Measurements from ENCODE around the gene RBM33.

The RBM33 gene

DNA sequence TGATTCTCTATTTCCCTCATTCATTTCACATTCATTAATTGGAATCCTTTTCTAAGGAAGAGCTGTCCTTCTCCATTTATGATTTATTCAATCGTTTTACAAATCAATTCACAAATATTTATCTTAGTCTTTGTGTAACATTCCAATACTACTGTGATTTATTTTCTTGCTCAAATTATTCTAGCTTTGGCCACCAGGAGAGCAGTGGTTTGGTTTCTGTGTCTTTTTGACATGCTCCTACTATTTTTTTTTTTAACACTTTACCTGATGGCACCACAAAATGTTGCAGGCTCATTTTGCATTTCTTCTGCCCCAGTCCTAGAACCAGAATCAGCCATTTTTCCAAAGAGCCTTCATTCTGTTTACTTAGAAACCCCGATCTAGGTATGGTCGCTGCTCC is 13.3 kb upstream of the RBM33 start:
- no peak for DNase-seq

- DNase-seq = no peak
Observed at GRCh38 chr7:155635817-155636216, 8.6 kb upstream of the RBM33 start.

DNA sequence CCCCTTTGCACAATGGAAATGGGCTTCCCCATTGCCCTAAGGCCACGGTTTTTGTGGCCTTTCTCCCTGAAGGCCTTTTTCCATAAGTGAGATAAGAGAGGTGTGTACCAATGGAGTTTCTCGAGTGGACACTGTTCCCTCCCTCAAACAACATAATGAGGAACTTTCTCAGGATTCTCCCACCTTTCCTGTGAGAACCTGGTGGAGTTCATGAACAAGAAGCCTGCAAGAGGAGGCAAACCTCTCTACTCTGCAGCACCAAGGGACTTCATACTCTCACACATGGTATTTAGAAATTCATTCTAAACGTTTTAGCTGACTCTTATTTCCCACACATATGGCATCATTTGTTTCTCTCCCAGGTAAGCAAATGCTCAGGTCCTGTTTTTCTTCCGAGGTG is 7.3 kb upstream of the RBM33 start:
- no peak for DNase-seq

DNA sequence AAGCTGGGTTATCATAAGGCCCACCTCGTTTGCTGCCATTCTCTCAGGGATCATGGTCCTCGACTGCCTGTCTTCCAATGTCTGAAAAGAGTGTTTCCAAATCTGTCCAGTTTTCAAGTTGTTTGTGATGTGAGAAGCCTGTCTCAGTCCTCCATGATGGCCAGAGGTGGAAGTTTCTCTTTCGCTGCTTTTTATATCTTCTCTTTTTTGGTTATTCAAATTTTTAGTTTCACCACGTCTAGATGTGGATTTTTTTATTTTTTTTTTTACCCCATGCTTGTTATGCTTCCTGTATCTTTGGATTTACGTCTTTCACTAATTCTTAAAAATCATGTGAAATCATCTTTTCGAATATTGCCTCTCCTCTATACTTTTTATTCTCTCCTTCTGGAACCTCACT is 6.1 kb upstream of the RBM33 start:
- no peak for DNase-seq

DNA sequence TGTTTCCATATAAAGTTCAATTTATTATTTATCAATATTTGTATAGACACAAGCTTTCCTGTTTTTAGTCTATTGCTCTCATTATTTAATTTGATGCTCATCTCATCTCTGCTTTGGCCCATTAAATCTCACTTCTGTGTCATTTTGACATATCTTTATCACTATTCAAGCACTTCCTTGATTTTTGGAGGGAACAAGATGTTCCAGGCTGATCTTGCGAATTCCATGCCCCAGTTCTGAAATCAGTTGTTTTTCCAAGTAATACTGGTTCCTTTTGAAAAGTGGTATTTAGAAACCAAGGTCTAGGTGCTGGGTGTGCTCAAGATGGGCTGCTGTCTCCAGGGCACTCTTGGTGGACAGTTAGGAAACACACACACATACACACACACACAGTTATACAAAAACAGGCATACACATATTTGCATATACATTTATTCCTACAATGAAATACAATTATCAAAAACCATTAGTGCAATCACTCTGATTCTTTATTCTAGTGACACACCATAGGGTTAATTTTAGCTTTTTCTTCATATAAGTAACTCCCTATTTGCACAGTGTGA is 4.4 kb upstream of the RBM33 start:
- no peak for DNase-seq

- no peak for DNase-seq
Observed at GRCh38 chr7:155640629-155641028, 3.8 kb upstream of the RBM33 start.

DNA sequence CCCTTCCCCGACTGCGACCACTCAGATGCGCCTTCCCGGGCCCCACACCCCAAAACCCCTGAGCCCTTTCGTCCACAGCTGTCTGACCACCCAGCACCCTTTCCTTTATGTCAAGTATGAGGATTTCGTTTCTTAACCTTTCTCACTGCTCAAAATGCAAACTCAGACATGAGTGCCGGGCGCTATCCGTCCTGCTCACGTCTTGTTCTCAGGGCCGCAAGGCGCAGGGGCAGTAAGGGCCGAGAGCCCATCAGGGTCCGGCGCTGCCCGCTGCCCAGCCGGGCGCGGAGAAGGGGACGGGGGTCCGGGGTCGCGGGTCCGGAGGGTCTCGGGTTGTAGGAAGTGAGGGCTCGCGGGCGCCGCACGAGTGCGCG is 670 bp upstream of the RBM33 start:
- no peak for DNase-seq

- DNase-seq = peak; percentile 44
Observed at GRCh38 chr7:155644971-155645509, 579 bp downstream of the RBM33 start.

DNA sequence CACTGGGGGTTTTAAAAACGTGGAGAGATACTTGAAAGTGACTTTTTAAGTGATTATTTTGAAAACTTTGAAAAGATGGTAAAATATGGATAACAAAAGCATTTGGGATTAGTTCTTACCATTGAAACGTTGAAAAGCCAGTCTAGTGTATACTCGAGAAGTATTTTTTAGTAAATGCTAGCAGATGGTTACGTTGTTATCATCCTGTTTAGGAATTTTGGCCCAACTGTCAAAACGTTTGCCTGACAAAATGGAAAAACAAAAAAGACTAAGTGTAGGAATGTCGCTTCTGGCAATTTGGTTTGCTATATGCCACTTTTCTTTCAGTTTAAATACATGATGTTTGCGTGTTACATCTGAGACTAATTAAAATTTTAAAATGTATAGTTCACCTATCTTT is 1.2 kb downstream of the RBM33 start:
- DNase-seq = no peak

DNA sequence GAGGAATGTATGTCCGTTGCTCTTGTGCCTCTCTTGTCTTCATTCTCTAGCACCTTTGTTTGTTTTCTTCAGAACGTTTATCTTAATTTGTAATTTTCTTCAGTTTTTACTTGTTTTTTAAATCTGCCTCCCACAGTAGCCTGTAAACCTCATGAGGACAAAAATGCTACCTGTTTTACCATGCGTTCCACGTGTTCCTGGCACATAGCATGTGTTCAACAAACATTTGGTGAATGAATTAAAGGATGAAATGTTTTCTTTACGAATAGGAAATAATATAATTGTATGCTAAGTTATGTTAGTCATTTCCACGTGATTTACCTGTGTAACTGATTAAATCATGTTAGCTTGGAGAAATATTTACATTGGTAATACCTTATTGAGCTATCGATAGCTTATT is 2.2 kb downstream of the RBM33 start:
- no peak for DNase-seq

DNA sequence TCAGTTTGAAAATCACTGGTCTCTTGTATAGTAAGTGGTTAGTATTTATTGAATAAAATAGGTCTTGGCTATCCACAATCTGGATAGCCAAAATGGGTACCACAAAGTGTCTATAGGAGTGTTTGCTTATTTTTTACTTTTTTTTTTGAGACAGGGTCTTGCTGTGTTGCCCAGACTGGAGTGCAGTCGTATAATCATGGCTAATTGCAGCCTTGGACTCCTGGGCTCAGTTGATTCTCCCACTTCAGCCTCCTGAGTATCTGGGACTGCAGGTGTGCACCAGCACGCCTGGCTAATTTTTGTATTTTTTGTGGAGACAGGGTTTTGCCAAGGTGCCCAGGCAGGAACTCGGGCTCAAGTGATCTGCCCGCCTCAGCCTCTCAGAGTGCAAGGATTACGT is 2.8 kb downstream of the RBM33 start:
- no peak for DNase-seq

GRCh38 chr7:155647734-155648133 is 3.3 kb downstream of the RBM33 start:
- no peak for DNase-seq

DNA sequence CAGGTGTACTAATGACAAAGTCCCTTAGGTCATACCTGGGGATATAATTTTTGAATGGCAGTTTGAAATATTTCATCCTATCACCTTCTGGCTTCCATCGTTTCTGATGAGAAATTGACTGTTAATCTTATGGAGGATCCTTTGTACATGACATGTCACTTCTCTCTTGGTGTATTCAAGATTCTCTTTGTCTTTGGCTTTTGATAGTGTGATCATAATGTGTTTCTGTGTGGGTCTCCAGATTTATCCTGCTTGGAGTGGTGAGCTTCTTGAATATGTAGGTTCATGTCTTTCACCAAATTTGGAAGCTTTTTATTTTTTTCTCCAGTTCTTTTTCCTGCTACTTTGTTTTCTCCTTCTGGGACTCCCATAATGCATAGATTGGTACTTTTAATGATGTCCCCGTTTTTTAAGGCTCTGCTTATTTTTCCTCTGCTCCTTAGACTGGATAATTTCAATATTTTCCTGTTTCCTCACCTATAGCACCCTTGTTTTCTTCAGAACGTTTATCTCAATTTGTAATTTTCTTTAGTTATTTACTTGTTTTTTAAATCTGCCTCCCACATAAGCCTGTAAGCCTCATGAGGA is 4.4 kb downstream of the RBM33 start:
- DNase-seq = no peak

- DNase-seq = no peak
Observed at GRCh38 chr7:155649588-155649987, 5.1 kb downstream of the RBM33 start.

GRCh38 chr7:155652156-155653114 is 8.0 kb downstream of the RBM33 start:
- no peak for DNase-seq

GRCh38 chr7:155653803-155654202 is 9.3 kb downstream of the RBM33 start:
- no peak for DNase-seq

DNA sequence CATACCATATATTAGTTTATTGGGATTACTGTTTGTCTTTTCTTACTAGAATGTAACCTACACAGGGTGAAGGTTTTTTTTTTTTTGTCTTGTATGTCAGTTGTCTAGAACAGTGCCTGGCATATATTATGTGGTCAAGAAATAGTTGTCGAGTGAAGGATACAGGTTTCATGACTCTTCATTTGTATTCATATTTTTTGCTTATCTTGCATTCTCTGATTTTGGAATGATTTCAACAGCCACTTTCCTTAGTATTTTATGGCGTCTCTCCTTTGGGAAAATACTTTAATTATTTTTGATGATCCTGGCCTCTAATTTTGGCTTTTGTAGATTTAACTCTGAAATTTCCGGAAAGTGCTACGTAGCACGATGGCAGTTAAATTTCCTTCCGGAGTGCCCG is 12.4 kb downstream of the RBM33 start:
- DNase-seq = no peak

DNA sequence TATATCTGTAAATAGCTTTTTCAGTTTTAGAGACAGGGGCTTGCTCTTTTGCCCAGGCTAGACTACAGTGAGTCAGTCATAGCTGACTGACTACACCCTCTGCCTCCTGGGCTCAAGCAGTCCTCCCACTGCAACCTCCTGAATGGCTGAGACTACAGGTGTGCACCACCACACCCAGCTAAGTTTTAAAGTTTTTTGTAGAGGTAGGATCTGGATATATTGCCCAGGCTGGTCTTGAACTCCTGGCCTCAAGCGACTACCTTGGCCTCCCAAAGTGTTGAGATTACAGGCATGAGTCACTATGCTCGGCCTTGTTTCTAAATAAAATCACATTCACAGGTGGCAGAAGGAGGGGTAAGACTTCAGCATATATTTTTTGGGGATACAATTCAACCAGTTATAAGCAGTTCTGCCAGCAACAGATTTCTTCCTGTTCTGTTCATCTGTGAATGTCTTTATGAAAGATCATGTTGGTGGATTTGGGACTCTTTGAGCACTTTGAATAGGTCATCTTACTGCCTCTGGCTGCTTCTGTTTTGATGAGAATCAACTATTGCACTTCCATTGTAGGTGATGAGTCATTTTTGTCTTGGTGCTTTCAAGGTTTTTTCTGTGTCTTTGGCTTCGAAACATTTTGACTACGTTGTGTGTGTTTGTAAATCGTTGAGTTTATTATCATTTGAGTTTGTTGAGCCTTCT is 15.7 kb downstream of the RBM33 start:
- no peak for DNase-seq

GRCh38 chr7:155660758-155661093 is 16.3 kb downstream of the RBM33 start:
- no peak for DNase-seq

DNA sequence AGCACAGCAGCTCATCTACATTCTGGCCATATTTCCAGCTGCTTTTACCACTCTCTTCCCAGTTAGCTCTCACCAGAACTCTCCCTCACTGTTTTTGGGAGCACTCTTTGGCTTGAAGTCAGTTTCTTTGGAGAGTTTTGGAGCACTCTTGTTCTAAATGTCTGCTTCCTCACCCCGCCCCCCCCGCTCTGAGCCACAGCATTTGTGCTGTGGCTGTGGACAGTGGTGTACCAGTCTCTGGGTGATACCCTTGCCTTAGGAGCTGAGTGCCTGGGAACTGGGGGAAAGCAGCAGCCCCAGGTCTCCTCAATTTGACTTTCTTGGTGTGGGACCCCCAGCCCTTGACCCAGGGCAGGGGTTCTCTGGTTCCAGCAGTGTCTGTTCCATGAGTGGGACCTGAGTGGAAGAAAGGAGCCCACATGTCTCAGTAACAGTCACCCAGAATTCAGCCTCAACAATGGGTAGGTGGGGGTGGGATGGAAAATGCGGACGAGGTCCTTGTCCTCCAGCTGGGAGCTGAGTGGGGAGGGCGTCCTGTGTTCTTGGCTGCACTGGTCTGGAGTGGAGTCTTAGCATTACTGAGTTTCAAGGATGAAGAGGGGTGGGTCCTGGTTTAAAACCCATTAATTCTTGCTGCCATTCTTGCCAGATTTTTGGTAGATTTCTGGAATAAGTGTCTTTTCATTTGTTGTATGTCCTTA is 18.0 kb downstream of the RBM33 start:
- no peak for DNase-seq

GRCh38 chr7:155663937-155664336 is 19.5 kb downstream of the RBM33 start:
- DNase-seq = no peak

GRCh38 chr7:155665079-155665956 is 20.9 kb downstream of the RBM33 start:
- no peak for DNase-seq

Data from CD4-positive, alpha-beta T cell treated with Interleukin-12 subunit alpha and Interleukin-12 subunit beta, for 1 hour (primary cell).